ENCODE results near the gene CSNK2A3. TPM values are rescaled to one million over a fixed set of nuclear protein-coding genes. Genes with fewer than 3 reads are reported as not detected.

Gene CSNK2A3
- polyA plus RNA-seq, 1 donor (not counting 4 experiments of a cell fraction or from before 2014, with no cell fraction given), result 2.6 TPM

GRCh38 chr11:11373934-11374333, 20.9 kb upstream of the CSNK2A3 start:
- H2AFZ ChIP-seq (ENCODE audit: control insufficient read depth, low read length), result no peak overlapping the region
- no peaks in the 10 kb centered on the region for H3K79me2 ChIP-seq (ENCODE audit: control insufficient read depth, insufficient read depth, low read length)
- dilution Hi-C loops (cut with MboI; ENCODE audit: extremely low pct_ligation_motif_present, low sequenced_read_pairs), result no loop called here
- no peak overlapping the region for H3K27ac ChIP-seq (ENCODE audit: control insufficient read depth, insufficient read depth, low read length)
- H4K20me1 ChIP-seq (ENCODE audit: control insufficient read depth, extremely low read depth, insufficient read depth, low read length), result no peaks in the 10 kb centered on the region
- no peaks in the 10 kb centered on the region for H3K9me1 ChIP-seq (ENCODE audit: control insufficient read depth, extremely low read depth, insufficient read depth, low read length)
- no peaks in the 10 kb centered on the region for H3K27me3 ChIP-seq (ENCODE audit: control insufficient read depth, extremely low read depth, insufficient read depth, low read length)
- DNase-seq (ENCODE audit: low read depth, low spot score) (no peak), FAIRE-seq (no peak)
- no peak overlapping the region for H3K9ac ChIP-seq (ENCODE audit: control insufficient read depth, extremely low read depth, insufficient read depth, low read length)
- no peaks in the 10 kb centered on the region for H3K4me1 ChIP-seq (ENCODE audit: control insufficient read depth, extremely low read depth, insufficient read depth, low read length)
- no peak overlapping the region for H3K4me2 ChIP-seq (ENCODE audit: control insufficient read depth, extremely low read depth, insufficient read depth, low read depth, low read length)
- TF ChIP-seq, protein P1, sequence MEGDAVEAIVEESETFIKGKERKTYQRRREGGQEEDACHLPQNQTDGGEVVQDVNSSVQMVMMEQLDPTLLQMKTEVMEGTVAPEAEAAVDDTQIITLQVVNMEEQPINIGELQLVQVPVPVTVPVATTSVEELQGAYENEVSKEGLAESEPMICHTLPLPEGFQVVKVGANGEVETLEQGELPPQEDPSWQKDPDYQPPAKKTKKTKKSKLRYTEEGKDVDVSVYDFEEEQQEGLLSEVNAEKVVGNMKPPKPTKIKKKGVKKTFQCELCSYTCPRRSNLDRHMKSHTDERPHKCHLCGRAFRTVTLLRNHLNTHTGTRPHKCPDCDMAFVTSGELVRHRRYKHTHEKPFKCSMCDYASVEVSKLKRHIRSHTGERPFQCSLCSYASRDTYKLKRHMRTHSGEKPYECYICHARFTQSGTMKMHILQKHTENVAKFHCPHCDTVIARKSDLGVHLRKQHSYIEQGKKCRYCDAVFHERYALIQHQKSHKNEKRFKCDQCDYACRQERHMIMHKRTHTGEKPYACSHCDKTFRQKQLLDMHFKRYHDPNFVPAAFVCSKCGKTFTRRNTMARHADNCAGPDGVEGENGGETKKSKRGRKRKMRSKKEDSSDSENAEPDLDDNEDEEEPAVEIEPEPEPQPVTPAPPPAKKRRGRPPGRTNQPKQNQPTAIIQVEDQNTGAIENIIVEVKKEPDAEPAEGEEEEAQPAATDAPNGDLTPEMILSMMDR (optimal IDR thresholded peaks at IDR 0.05 in 1 of 3, IDR thresholded peaks at IDR 0.05 in 1 of 3, conservative IDR thresholded peaks at IDR 0.05 in 1 of 3; ENCODE audit: extremely low read depth in 1 of 3, insufficient read depth in 2 of 3, low read length in 3 of 3), result no peak
- no peak for TF ChIP-seq EZH2 (IDR thresholded peaks at IDR 0.05; ENCODE audit: low read length)
- no peak overlapping the region for H3K4me3 ChIP-seq (ENCODE audit: control insufficient read depth in 2 of 3, extremely low read depth in 1 of 3, insufficient read depth in 2 of 3, low read depth in 1 of 3, low read length in 3 of 3)
- H3K36me3 ChIP-seq (ENCODE audit: control insufficient read depth in 2 of 2, extremely low read depth in 1 of 2, insufficient read depth in 2 of 2, low read length in 2 of 2), result peaks cover 12 to 15% of the 10 kb centered on the region in 2 experiments
- no peaks in the 10 kb centered on the region for H3K9me3 ChIP-seq (ENCODE audit: control insufficient read depth, low read depth, low read length)

GRCh38 chr11:11372461-11372860, 19.4 kb upstream of the CSNK2A3 start:
- dilution Hi-C loops (cut with MboI; ENCODE audit: extremely low pct_ligation_motif_present, low sequenced_read_pairs), result no loop called here
- Histone ChIP-seq H3K36me3 (ENCODE audit: control insufficient read depth in 2 of 2, extremely low read depth in 1 of 2, insufficient read depth in 2 of 2, low read length in 2 of 2) (peaks cover 12 to 15% of the 10 kb centered on the region in 2 experiments), H3K4me1 (ENCODE audit: control insufficient read depth, extremely low read depth, insufficient read depth, low read length) (no peaks in the 10 kb centered on the region), H3K9me3 (ENCODE audit: control insufficient read depth, low read depth, low read length) (no peaks in the 10 kb centered on the region), H3K79me2 (ENCODE audit: control insufficient read depth, insufficient read depth, low read length) (no peaks in the 10 kb centered on the region), H3K27ac (ENCODE audit: control insufficient read depth, insufficient read depth, low read length) (no peak overlapping the region), H3K9me1 (ENCODE audit: control insufficient read depth, extremely low read depth, insufficient read depth, low read length) (no peaks in the 10 kb centered on the region), H2AFZ (ENCODE audit: control insufficient read depth, low read length) (no peak overlapping the region), H3K4me2 (ENCODE audit: control insufficient read depth, extremely low read depth, insufficient read depth, low read depth, low read length) (no peak overlapping the region), H4K20me1 (ENCODE audit: control insufficient read depth, extremely low read depth, insufficient read depth, low read length) (no peaks in the 10 kb centered on the region), H3K4me3 (ENCODE audit: control insufficient read depth in 2 of 3, extremely low read depth in 1 of 3, insufficient read depth in 2 of 3, low read depth in 1 of 3, low read length in 3 of 3) (no peak overlapping the region), H3K9ac (ENCODE audit: control insufficient read depth, extremely low read depth, insufficient read depth, low read length) (no peak overlapping the region), H3K27me3 (ENCODE audit: control insufficient read depth, extremely low read depth, insufficient read depth, low read length) (no peaks in the 10 kb centered on the region)
- FAIRE-seq, result no peak
- TF ChIP-seq EZH2 (IDR thresholded peaks at IDR 0.05; ENCODE audit: low read length), result no peak
- TF ChIP-seq, protein P1 (optimal IDR thresholded peaks at IDR 0.05 in 1 of 3, IDR thresholded peaks at IDR 0.05 in 1 of 3, conservative IDR thresholded peaks at IDR 0.05 in 1 of 3; ENCODE audit: extremely low read depth in 1 of 3, insufficient read depth in 2 of 3, low read length in 3 of 3), result no peak
- DNase-seq (ENCODE audit: low read depth, low spot score), result no peak

Measured in keratinocyte (primary cell).